NCI-H2081 treated with DMSO at 0.1 percent for 48 hours (cell line): Measurements from ENCODE around the gene PCBP3.
"Not testable (repeated sequence)": the region's sequence is repeated elsewhere in the genome, so short reads cannot be mapped to it uniquely, and the experiment has no call there.

Source experiments
- DNase-seq: peaks from one replicate; lab custom pipeline; 2025; lab: John Stamatoyannopoulos, UW

PCBP3 gene

DNA sequence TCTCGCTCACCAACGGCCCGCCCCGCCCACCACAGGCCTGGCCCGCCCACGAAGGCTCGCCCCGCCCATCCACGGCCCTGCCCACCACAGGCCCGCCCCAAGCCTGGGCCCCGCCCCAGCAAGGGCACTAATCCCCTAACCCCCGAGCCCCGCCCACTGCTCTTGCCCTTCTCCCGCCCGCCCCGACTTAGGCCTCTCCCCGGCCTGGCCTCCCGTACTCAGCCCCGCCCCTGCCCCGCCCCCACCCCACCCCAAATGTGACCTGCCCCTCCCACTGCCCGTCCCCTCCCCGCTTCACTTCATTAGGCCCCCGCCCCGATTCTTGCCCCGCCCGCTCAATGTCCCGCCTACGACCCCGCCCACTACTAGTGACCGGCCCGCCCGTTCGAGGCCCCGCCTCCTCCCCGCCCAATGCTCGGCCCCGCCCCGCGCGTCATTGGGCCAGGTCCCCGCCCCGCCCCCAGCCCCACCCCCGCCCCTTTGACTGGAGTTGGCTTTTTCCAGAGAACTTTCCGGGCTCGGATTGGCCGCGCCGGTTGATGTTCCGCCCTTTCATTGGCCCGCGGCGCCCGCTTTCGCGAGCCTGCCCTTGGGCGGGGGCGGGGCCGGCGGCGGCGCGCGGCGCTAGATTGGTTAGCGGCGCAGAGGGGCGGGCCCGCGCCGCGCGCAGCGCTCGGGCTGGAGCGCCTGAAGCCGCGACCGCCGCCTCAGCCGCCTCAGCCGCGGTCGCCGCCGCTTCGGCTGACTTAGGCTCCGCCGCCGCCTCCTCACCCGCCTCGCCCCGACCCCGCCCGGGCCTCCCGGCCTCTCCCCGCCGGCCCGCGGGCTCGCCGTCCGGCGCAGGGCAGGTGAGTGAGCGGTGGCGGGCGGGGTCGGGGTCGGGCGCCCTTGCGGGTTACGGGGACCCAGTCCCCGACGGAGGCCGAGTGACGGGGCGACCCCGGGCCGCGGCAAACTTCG, at the start of gene PCBP3:
TSS of gene PCBP3 (plus strand) at position 705 of the 960 bp plus-strand sequence. CDS start 206,361 bp downstream, outside the sequence.
- peak; percentile 33 for DNase-seq

DNA sequence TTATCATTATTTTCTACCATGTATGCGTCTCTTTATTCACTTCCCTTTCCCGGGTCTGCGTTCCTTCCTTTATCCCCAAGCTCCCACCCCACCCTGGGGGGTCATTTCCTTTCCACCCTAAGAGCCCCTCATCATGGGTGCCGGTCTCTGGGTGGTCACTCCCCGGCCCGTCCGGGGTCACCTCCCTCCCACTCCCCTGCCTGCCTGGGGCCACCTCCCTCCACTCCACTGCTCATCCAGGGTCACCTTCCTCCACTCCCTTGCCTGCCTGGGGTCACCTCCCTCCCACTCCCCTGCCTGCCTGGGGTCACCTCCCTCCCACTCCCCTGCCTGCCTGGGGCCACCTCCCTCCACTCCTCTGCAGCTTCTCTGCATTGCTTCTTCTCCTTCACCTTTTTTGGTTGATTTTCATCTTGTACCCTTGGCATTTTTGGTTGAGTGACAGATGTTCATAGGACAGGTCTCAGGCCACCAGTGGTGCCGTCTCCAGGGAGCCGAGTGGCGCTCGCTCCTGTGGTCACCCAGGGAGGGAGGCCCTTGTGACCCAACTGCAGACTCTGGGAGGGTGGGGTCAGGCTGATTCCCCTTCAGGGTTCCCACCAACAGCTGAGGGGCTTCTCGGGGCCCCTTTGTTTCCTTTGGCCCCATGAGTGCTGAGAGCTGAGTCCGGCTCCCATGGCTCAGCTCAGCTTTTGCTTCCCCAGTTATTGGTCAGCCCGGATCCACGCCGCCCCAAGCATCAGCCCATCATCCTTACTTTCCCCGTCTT, 48.6 kb upstream of the PCBP3 start:
- DNase-seq = no peak

DNA sequence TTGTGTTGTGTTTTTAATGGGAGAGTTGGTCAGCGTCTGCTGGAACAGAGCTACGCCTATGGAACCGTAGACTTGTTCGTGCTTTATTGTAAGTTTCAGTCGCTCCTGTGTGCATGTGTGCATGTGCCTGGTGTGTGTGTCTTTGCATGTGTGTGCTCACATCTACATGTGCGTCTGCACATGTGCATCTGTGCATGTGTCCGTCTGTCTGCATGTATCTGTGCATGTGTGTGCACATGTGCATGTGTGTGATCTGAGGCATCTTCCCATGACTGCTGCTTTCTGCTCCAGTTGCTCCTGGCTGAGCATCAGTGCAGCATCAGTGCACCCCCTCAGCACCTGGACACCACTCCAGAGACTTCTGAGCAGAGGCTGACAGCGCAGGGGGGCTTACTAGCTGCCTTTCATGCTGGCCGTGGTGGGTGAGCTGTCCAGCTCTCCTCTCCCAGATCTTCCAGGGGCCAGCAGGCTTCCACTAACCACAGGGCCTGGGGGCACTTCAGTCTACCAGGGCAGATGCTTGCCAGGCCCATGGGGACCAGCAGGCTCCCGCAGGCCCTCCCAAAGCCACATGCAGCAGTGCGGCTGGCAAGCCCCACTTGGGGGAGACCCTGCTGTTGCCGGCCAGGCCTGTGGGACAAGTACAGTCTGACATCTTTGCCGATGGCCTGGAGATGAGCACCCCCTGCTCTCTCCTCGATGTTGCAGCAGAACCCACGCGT, 47.8 kb upstream of the PCBP3 start:
- DNase-seq = no peak

DNA sequence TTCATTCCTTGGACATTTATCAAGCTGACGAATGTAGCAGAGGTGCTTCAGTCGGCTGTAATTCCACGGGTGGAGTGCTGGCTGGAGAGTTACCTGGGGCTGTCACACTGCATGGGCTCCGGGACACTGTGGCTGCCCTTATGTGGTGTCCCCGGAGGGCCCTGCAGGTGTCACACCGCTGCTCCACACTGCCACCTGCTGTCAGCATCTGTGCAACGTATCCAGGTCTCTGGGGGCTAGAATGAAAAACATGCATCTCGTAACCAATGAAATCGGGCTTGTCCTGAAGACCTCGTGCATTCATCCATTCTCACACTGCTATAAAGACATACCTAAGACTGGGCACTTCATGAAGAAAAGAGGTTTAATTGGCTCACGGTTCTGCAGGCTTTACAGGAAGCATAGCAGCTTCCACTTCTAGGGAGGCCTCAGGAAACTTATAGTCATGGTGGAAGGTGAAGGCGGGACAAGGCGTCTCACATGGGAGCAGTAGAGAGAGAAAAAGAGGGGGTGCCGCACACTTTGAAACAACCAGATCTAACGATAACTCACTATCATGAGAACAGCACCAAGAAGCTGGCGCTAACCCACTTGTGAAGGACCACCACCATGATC, 46.7 kb upstream of the PCBP3 start:
- DNase-seq = no peak

DNA sequence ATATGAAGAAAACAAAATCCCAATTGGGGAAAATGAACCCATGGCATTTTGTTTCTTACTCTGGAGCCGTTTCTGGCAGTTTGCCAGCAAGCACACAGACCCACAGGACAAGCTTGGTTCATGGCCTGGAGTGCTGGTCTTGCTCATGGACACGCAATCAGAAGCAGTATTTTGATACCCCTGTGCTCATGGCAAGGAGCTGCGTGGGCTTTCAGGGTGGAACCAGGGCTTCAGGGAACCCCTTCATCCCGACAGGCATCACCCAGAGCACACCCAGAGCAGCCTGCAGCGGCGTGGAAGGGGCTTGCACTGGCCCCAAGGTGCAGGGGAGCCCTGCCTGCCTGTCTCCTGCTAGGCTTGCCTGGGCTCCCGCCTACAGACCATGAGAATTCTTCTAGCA, 45.4 kb upstream of the PCBP3 start:
- DNase-seq = no peak

DNA sequence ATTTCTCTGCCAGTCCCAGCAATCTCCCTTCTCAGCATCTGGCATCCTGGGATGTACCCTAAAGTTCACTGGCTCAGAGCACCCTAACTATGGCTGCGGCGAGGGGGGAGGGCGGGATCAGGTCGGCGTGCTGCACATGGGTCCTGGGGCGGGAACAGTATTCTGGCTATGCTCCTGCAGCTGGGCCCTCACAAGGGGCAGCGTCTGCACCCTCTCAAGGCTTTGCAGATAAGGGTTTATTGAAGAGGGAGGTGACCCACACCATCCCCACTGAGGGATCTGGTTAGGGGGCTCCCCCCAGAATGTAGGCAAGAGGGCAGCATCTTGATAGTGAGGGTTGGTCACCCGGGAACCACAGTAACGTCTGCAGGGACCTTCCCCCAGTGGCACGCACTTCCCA, 44.9 kb upstream of the PCBP3 start:
- no peak for DNase-seq

DNA sequence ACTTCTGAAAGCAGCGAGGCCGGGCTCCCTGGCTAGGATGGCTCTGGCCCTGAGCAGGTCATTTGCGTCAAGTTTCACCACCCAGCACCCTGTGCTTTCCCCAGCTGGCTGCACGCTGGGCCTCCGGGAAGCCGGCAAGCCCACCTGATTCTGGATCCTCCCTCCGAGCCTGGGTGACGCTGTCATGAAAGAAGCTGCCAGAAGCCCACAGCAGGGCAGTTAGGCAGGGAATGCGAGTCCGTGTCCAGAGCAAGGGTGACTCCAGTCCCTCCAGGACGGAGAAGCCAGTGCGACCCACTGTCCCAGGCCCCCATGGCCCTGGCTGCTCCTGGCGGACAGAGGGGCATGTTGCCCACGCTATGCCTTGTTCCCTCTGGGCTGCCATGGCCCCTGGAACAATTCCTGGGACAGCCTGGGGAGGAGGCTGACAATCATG, 44.4 kb upstream of the PCBP3 start:
- no peak for DNase-seq

DNA sequence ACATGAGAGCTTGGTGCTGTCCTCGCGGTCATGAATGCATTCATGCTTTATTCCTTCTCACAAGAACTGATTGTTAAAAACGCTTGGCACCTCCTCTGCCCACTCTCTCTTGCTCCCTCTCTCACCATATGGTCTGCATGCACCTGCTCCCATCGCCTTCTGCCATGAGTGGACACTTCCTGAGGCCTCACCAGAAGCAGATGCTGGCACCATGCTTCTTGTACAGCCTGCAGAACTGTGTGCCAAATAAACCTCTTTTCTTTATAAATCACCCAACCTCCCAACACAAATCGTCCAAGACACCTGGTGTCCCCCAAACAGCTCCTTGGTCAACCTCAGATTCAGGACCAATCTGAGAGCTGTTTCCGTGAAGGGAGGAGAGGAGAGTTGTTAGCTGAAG, 43.3 kb upstream of the PCBP3 start:
- no peak for DNase-seq

DNA sequence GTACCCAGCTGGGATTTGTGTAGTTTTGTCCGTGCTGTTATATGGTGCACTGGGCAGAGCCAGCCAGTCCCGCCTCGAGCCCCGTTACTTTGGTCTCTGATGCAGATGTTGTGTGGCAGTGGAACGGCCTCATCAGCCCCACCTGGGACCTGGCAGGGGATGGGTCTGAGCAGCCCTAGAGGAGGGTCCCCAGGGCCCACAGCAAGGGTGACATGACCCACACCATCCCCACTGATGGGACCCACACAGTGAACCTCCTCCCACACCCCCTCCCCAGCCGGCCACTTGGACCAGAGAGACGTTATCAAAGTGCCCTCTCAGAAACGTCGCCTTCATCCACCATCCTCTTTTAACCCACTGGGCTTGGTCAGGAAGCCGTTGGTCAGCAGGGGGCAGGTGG, 42.0 kb upstream of the PCBP3 start:
- no peak for DNase-seq

DNA sequence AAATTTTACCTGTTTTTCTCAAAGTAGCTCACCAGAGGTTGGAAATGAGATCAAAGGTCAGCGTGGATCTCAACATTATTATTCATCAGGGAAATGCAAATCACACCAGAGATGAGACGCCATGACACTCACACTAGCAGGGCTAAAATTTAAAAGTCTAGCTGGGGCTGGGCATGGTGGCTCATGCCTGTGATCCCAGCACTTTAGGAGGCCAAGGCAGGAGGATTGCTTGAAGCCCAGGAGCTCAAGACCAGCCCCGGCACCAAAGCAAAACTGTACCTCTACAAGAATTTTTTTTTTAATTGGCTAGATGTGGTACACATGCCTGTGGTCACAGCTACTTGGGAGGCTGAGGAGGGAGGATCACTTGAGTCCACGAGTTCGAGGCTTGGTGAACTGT, 41.4 kb upstream of the PCBP3 start:
- no peak for DNase-seq

DNA sequence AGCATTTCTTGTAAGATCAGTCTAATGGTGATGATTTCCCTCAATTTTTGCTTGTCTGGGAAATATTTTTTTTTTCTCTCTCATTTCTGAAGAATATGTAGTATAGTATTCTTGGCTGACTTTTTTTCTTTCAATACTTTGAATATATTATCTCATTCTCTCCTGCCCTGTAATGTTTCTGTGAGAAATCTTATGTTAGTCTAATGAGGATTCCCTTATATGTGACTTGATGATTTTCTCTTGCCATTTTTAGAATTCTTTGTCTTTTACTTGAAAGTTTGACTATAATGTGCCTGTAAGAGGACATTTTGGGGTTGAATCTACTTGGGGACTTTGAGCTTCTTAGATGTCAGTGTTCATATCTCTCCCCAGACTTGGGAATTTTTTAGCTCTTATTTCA, 40.0 kb upstream of the PCBP3 start:
- no peak for DNase-seq

DNA sequence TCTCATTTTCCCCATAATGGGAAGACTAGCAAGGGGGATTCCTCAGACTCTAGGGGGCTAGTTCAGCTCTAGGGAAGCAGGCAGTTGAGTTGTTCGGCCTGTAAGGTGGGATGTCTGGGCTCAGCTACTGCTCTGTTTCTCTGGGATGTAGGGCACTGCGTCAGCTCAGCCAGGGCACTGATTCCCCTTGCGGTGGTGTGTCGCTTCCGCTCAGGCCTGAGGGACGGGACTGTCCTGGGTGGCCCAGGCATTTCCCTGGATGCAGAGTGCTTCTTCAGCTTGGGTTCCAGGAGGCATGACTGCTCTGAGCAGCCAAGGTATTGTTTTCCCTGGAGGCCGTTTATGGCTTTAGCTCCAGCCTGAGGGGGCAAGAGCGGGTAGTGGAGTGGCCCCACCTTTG, 38.8 kb upstream of the PCBP3 start:
- DNase-seq = not testable (repeated sequence)

DNA sequence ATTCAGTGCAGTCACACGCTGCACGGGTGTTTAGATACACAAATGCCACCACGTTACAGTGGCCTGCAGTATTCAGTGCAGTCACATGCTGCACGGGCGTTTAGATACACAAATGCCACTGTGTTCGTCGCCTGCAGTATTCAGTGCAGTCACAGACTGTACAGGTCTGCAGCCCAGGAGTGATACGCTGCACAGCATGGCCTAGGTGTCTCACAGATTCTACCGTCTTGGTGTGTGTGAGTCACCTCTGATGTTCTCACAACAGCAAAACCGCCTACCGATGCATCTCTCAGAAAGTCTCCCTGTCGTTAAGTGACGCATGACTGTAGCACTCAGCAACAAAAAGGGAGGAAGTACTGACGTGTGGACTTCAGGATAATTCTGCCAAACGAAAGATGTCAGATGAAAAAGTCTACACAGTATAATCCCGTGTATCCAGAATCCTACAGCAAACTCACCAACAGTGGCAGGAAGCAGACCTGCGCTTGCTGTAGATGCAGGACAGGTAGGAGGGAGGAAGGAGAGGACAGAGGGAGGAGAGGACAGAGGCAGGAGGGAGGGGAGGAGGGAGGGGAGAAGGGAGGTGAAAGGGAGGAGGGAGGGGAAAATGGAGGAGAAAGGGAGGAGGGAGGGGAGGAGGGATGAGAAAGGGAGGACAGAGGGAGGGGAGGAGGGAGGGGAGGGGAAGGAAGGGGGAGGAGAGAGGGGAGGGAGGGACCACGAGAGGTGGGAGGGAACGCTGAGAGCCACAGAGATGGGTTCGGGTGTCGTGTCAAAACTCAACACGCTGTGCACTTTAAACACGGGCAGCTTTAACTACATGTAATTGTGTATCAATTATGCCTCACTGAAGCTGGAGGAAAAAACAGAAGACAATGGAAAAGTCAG, 36.3 kb upstream of the PCBP3 start:
- no peak for DNase-seq

DNA sequence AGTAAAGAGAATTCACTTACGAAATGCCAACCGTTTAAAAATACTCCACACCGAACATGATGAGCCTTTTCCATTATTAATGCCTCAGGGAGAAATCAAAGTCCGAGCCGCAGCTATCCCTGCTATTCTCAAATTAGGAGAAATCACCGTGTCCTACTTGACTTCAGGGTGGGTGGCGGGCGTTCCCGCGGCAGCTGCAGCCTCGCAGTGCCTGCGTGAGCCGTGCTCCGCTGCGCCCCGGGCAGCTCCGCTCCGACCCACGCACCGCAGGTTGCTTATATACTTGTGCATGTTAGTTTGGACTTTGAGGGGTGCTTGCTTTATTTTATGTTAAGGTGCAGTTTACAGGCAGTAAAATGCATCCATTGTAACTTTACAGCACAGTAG, 35.6 kb upstream of the PCBP3 start:
- no peak for DNase-seq

DNA sequence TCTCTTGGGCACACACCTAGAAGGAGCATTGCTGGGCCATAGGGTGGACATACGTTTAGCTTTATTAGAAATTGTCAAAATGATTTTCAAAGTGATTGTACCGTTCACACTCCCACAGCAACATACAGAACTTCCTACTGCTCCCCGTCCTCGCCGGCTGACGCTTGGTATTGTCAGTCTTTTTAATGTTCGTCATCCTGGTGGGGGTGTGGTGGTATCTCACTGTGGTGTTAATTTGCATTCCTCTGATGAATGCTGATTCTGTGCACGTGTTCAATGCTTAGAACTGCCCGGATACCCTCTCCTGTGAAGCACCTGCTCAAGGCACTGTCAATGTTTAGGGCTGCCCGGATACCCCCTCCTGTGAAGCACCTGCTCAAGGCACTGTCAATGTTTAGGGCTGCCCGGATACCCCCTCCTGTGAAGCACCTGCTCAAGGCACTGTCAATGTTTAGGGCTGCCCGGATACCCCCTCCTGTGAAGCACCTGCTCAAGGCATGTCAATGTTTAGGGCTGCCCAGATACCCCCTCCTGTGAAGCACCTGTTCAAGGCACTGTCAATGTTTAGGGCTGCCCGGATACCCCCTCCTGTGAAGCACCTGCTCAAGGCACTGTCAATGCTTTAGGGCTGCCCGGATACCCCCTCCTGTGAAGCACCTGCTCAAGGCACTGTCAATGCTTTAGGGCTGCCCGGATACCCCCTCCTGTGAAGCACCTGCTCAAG, 34.6 kb upstream of the PCBP3 start:
- DNase-seq = not testable (repeated sequence)

DNA sequence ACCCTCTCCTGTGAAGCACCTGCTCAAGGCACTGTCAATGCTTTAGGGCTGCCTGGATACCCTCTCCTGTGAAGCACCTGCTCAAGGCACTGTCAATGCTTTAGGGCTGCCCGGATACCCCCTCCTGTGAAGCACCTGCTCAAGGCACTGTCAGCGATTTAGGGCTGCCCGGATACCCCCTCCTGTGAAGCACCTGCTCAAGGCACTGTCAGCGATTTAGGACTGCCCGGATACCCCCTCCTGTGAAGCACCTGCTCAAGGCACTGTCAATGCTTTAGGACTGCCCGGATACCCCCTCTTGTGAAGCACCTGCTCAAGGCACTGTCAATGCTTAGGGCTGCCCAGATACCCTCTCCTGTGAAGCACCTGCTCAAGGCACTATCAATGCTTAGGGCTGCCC, 33.9 kb upstream of the PCBP3 start:
- DNase-seq = not testable (repeated sequence)

DNA sequence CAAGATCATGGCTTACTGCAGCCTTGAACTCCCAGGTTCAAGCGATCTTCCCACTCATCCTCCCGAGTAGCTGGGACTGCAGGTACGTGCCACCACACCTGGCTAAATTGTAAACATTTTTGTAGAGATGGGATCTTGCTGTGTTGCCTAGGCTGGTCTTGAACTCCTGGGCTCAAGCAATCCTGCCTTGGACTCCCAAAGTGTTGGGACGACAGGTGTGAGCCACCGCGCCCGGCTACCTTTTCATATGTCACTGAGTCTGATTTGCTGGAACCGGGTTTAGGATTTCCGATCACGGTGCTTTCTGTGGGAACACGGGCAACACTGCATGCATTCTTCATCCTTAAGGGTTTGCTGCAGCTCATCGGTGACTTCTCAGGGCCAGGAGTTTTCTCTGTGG, 32.2 kb upstream of the PCBP3 start:
- DNase-seq = no peak

DNA sequence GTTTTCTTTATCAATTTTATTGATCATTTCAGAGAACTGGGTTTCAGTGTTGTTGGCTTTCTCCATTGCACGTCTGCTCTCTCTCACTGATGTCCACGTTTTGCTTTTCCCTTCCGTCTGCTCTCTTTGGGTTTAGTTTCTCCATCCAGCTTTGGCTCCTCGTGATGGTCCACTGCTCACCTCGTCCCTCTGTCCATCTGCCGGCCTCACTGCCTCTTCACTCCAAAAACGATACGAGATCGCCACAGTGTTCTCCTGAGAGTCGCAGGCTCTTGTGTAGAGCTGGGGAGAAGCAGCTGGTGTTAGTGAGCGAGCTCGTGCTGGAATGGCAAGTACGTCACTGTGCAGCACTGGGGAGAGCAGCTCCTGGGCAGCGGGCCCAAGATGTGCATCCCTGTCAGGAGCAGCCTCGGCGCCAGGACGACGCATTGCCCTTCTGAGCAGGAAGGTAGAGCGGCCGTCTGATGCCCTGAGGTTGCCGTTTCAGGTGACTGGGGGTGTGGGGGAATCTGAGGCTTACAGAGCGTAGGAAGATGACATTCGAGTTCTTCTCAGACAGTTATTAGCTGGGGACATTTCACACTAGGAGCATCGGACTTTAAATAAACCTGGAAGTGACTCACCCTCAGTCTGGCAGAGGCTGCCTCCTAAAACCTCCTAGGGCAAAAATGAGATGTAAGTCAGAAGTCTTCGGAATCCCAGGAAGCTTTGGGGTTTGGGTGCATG, 31.4 kb upstream of the PCBP3 start:
- DNase-seq = no peak

DNA sequence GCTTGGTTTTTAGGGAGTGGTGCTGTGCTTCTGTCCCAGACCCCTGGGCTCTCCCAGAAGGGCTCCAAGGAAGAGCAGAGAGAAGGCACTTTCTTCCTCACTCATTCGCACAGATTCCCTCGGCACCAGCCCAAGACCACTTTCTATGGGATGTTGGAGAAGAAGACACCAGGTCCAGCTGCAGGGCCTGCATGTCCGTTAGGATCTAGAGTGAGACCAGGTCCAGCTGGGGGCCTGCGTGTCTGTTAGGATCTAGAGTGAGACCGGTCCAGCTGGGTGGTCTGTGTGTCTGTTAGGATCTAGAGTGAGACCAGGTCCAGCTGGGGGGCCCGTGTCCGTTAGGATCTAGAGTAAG, 30.9 kb upstream of the PCBP3 start:
- not testable (repeated sequence) for DNase-seq

DNA sequence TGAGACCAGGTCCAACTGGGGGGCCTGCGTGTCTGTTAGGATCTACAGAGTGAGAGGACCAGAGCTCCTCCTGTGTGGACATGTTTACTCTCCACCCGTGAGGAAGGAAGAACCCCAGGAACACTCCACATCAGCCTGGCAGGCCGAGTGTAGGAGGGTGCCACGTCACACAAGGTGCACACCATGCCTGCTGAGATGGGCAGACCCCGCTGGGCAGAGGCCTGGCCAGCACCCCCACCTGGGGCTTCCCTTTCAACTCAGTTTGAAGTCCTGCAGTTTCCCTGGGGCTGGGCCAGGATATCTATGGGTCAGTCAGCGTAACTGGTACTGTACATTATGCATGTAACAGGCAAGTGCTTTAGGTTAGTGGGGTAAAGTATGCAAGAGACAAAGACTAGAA, 30.1 kb upstream of the PCBP3 start:
- DNase-seq = no peak
